Measurements from ENCODE around the gene LIM2. TPM values are rescaled to one million over a fixed set of nuclear protein-coding genes. Genes with fewer than 3 reads are reported as not detected.

The LIM2 gene
- total and polyA plus RNA-seq, 9 of the 15 experiments (the other 6 are each of a cell fraction or from before 2014, with no cell fraction given), result 0.07 to 0.45 (median 0.18) TPM; not detected in 4

DNA sequence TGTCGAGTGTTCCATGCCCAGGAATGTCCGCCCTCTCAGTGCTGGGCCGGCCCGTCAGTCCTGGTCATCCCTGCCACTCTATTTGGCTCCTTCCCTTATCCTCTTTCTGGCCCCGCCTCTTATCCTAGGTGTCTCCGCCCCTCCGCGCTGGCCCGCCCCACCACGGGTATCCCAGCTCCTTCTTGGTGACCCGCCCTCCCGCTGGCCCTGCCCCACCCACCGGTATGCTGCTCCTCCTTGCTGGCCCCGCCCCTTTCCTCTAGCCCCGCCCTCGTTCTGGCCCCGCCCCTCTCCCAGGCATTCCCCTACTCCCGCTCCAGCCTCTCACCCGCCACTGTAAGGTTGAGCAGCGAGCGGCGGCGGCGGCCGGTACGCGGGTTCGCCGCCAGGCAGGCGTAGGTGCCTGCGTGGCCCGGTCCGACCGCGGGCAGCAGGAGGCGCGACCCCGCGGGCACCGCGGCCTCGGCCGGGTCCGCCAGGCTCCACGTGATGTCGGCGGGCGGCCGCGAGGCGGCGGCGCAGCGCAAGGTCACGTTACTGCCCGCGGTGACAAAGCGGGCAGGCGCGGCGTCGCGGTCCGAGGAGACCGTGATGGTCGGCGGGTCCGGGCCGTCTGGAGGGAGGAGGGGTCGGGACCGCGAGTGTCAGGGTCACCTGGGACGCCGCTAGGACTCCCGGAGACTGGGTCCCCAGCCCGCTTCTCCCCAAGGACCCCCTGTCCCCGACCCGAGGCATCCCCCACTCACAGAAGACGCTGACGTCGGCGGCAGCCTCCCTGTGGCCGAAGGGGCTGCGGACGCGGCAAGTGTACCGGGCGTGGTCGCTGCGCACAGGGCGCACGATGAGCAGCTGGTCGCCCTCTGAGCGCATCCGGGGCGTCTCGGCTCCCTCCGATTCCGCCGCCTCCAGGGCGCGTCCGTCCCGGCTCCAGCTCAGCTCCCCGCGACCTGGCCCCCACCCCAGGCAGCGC lies 47.8 kb downstream of the LIM2 start (continued):
- TF ChIP-seq, protein P1, sequence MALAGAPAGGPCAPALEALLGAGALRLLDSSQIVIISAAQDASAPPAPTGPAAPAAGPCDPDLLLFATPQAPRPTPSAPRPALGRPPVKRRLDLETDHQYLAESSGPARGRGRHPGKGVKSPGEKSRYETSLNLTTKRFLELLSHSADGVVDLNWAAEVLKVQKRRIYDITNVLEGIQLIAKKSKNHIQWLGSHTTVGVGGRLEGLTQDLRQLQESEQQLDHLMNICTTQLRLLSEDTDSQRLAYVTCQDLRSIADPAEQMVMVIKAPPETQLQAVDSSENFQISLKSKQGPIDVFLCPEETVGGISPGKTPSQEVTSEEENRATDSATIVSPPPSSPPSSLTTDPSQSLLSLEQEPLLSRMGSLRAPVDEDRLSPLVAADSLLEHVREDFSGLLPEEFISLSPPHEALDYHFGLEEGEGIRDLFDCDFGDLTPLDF (CRISPR knock-in tag; IDR thresholded peaks at IDR 0.05), result no peak
- TF ChIP-seq ELF4 (CRISPR knock-in tag; IDR thresholded peaks at IDR 0.05) (no peak), ZNF584 (CRISPR knock-in tag; IDR thresholded peaks at IDR 0.05; ENCODE audit: low read depth) (no peak), ZNF766 (CRISPR knock-in tag; conservative IDR thresholded peaks at IDR 0.05) (peak; percentile 74; the same call in 1 of the 2 replicates), SMAD4 (CRISPR knock-in tag; conservative IDR thresholded peaks at IDR 0.05) (peak; percentile 87), MIER1 (IDR thresholded peaks at IDR 0.05; ENCODE audit: low read depth) (no peak; the same call in 1 of the 2 replicates), RAD51 (IDR thresholded peaks at IDR 0.05; ENCODE audit: borderline replicate concordance, low read depth) (no peak), ZNF274 (IDR thresholded peaks at IDR 0.05; ENCODE audit: borderline replicate concordance, low read depth, low read length) (no peak), SP2 (IDR thresholded peaks at IDR 0.05; ENCODE audit: extremely low read depth, low read depth, low read length, poor library complexity, severe bottlenecking) (no peak), SMARCE1 (IDR thresholded peaks at IDR 0.05) (peak; percentile 33; the same call in 1 of the 2 replicates), ZNF699 (CRISPR knock-in tag; IDR thresholded peaks at IDR 0.05; ENCODE audit: insufficient replicate concordance) (no peak), TARDBP (IDR thresholded peaks at IDR 0.05) (no peak; the same call in 1 of the 2 replicates), ZKSCAN1 (IDR thresholded peaks at IDR 0.05; ENCODE audit: low read depth, low read length) (no peak), MYC (IDR thresholded peaks at IDR 0.05; ENCODE audit: low read depth, low read length) (peak; percentile 81), MYC (CRISPR knock-in tag; IDR thresholded peaks at IDR 0.05; ENCODE audit: borderline replicate concordance, low read depth) (no peak), CAMTA2 (CRISPR knock-in tag; conservative IDR thresholded peaks at IDR 0.05) (0 out of 2 replicates have a peak, but pooled peaks have one; percentile 68), RBM14 (IDR thresholded peaks at IDR 0.05; ENCODE audit: borderline replicate concordance, insufficient read depth, low read depth, low read length) (no peak), MCM7 (IDR thresholded peaks at IDR 0.05) (no peak), DACH1 (IDR thresholded peaks at IDR 0.05; ENCODE audit: partially characterized antibody) (peak; percentile 56)
- TF ChIP-seq, protein P2, sequence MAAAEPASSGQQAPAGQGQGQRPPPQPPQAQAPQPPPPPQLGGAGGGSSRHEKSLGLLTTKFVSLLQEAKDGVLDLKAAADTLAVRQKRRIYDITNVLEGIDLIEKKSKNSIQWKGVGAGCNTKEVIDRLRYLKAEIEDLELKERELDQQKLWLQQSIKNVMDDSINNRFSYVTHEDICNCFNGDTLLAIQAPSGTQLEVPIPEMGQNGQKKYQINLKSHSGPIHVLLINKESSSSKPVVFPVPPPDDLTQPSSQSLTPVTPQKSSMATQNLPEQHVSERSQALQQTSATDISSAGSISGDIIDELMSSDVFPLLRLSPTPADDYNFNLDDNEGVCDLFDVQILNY (CRISPR knock-in tag; IDR thresholded peaks at IDR 0.05), result peak; percentile 60; the same call in 1 of the 2 replicates
- TF ChIP-seq, protein P3, sequence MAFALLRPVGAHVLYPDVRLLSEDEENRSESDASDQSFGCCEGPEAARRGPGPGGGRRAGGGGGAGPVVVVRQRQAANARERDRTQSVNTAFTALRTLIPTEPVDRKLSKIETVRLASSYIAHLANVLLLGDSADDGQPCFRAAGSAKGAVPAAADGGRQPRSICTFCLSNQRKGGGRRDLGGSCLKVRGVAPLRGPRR (CRISPR knock-in tag; IDR thresholded peaks at IDR 0.05), result no peak
- TF ChIP-seq, protein P4, sequence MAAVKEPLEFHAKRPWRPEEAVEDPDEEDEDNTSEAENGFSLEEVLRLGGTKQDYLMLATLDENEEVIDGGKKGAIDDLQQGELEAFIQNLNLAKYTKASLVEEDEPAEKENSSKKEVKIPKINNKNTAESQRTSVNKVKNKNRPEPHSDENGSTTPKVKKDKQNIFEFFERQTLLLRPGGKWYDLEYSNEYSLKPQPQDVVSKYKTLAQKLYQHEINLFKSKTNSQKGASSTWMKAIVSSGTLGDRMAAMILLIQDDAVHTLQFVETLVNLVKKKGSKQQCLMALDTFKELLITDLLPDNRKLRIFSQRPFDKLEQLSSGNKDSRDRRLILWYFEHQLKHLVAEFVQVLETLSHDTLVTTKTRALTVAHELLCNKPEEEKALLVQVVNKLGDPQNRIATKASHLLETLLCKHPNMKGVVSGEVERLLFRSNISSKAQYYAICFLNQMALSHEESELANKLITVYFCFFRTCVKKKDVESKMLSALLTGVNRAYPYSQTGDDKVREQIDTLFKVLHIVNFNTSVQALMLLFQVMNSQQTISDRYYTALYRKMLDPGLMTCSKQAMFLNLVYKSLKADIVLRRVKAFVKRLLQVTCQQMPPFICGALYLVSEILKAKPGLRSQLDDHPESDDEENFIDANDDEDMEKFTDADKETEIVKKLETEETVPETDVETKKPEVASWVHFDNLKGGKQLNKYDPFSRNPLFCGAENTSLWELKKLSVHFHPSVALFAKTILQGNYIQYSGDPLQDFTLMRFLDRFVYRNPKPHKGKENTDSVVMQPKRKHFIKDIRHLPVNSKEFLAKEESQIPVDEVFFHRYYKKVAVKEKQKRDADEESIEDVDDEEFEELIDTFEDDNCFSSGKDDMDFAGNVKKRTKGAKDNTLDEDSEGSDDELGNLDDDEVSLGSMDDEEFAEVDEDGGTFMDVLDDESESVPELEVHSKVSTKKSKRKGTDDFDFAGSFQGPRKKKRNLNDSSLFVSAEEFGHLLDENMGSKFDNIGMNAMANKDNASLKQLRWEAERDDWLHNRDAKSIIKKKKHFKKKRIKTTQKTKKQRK (IDR thresholded peaks at IDR 0.05; ENCODE audit: borderline replicate concordance, low read depth, low read length), result no peak
